Measurements from ENCODE around the gene BCR.

BCR gene

GRCh38 chr22:23151827-23152226 lies 28.5 kb upstream of the BCR start:
- no peak for DNase-seq (ENCODE audit: low spot score)

- no peak for DNase-seq (ENCODE audit: low spot score)
Measured at GRCh38 chr22:23152238-23153114, 27.8 kb upstream of the BCR start.

GRCh38 chr22:23153994-23154393 lies 26.3 kb upstream of the BCR start:
- DNase-seq (ENCODE audit: low spot score): no peak

GRCh38 chr22:23154461-23154860 lies 25.8 kb upstream of the BCR start:
- DNase-seq (ENCODE audit: low spot score): no peak

- no peak for DNase-seq (ENCODE audit: low spot score)
Measured at GRCh38 chr22:23155143-23155542, 25.2 kb upstream of the BCR start.

- DNase-seq (ENCODE audit: low spot score): no peak
Measured at GRCh38 chr22:23155831-23156230, 24.5 kb upstream of the BCR start.

- no peak for DNase-seq (ENCODE audit: low spot score)
Measured at GRCh38 chr22:23156286-23156685, 24.0 kb upstream of the BCR start.

- no peak for DNase-seq (ENCODE audit: low spot score)
Measured at GRCh38 chr22:23157560-23158515, 22.5 kb upstream of the BCR start.

GRCh38 chr22:23158516-23159290 lies 21.6 kb upstream of the BCR start:
- DNase-seq (ENCODE audit: low spot score): no peak

- DNase-seq (ENCODE audit: low spot score): no peak
Measured at GRCh38 chr22:23159291-23159630, 21.0 kb upstream of the BCR start.

- DNase-seq (ENCODE audit: low spot score): no peak
Measured at GRCh38 chr22:23161029-23161428, 19.3 kb upstream of the BCR start.

GRCh38 chr22:23161574-23161973 lies 18.7 kb upstream of the BCR start:
- DNase-seq (ENCODE audit: low spot score): no peak

GRCh38 chr22:23163665-23164064 lies 16.6 kb upstream of the BCR start:
- no peak for DNase-seq (ENCODE audit: low spot score)

- no peak for DNase-seq (ENCODE audit: low spot score)
Measured at GRCh38 chr22:23164091-23164490, 16.2 kb upstream of the BCR start.

- no peak for DNase-seq (ENCODE audit: low spot score)
Measured at GRCh38 chr22:23166042-23166831, 14.1 kb upstream of the BCR start.

- no peak for DNase-seq (ENCODE audit: low spot score)
Measured at GRCh38 chr22:23166841-23167616, 13.3 kb upstream of the BCR start.

GRCh38 chr22:23168391-23169042 lies 11.8 kb upstream of the BCR start:
- no peak for DNase-seq (ENCODE audit: low spot score)

GRCh38 chr22:23169043-23169406 lies 11.3 kb upstream of the BCR start:
- DNase-seq (ENCODE audit: low spot score): no peak

GRCh38 chr22:23175817-23176644 lies 4.3 kb upstream of the BCR start:
- no peak for DNase-seq (ENCODE audit: low spot score)

Measured in left forelimb (tissue), 1 donor.